Midbrain (tissue), 1 donor: ENCODE results near the gene ZNF320.
"Not testable (repeated sequence)": the region's sequence is repeated elsewhere in the genome, so short reads cannot be mapped to it uniquely, and the experiment has no call there.

Experiments
- DNase-seq: peaks from one replicate; lab custom pipeline; 2025; lab: John Stamatoyannopoulos, UW

The ZNF320 gene

DNA sequence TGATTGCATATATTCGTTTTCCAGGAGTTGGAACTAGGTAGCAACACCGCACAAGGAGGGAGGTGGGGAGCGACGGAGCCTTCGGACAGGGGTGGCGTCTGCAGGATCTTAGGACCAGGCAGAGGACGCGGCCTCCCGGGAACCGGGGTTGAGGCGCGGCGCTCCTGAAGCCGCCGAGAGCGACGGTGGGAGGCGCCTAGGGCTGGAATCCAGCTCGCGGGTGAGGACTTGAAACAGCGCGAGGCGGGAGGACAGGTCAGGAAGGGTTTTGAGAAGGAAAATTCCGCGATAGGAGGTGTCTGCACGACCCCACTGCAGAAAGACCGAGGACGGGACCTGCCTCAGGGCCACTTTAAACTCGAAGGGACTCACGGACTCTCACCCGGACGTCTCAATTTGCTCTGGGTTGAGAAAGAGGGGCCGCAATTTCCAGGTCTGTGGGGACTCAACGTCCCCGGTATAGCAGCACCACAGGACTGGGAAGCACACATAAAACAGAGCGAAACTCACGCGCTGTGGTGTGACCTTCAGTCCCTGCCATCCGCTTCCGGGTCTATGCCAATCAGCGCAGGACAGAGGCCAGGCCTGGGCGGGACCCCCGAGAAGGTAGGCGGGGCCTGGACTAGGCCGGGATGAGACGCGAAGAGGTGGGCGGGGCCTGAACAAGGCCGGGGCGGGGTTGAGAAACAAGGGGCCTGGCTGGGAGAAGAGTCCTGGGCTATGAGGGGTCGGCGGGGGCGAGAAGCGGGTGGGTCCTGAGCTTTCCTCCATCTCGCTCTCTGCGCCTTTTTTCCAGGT is at the start of gene ZNF320:
ZNF320 (minus strand) TSS at position 498 of the 798 bp plus-strand sequence. CDS start 7,380 bp downstream, outside the sequence.
- DNase-seq = peak; percentile 95

DNA sequence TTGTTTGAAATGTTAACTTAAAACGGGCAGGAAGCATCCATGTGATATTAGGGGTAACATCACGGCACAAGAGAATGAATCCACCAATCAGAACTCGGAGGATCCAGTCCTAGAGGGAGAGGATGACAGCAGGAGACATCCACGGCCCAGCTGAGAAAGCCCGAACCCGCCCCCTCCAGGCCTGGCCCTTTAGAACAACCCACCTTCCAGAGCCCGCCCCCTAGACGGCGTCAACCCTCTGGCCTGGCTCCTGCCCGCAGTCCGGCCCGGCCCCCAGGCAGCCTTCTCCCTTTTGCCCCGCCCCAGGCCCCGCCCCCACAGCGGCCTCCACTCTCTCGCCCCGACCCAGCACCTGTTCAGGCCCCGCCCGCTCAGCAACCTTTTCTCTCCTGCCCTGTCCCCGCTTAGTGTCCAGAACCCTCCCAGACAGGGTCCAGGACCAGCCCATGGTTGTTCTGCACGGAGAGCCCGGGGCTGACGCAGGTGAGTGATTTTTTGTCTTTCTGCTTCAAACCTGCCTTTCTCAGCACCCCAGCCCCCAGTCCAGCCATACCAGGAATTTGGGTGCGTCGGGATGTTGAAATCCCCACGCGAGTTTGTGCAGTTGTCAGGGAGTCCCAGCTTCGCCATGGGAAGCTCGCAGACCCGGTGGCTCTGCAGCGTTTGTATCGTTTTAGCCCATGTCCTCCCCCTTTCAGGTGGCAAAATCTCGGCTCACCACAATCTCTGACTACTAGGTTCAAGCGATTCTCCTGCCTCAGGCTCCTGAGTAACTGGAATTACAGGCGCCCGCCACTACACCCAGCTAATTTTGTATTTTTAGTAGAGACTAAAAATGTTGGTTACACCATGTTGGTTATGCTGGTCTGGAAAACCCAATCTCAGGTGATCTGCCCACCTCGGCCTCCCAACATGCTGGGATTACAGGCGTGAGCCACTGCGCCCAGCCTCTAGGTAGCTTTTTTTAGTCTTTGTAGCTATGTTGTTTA is 49.2 kb upstream of the ZNF320 start:
- no peak for DNase-seq

DNA sequence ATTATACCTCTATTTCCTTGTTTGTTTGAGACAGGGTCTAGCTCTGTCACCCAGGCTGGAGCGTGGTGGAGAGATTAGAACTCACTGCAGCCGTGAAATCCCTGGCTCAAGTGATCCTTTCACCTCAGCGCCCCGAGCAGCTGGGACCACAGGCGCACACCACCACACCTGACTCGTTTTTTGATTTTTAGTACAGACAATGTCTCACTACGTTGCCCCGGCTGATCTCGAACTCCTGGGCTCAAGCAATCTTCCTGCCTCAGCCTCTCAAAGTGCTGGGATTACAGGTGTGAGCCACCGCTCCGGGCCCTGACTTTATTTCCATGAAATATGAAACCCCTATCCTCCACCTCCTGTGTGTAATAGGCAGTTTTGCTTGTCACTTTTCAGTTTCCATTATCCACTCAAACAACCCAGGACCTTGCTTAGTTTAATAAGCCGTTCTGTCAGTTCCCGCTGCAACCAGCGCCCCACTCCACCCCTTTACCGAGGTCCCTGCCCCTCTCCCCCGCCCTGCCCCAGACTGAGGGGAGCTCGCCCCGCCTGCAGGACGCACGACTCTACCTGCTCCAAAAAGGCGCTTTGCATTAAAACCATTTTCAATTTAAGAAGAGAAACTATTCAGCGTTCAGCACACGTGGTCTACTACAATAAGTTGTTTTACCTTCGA is 48.4 kb upstream of the ZNF320 start:
- no peak for DNase-seq

DNA sequence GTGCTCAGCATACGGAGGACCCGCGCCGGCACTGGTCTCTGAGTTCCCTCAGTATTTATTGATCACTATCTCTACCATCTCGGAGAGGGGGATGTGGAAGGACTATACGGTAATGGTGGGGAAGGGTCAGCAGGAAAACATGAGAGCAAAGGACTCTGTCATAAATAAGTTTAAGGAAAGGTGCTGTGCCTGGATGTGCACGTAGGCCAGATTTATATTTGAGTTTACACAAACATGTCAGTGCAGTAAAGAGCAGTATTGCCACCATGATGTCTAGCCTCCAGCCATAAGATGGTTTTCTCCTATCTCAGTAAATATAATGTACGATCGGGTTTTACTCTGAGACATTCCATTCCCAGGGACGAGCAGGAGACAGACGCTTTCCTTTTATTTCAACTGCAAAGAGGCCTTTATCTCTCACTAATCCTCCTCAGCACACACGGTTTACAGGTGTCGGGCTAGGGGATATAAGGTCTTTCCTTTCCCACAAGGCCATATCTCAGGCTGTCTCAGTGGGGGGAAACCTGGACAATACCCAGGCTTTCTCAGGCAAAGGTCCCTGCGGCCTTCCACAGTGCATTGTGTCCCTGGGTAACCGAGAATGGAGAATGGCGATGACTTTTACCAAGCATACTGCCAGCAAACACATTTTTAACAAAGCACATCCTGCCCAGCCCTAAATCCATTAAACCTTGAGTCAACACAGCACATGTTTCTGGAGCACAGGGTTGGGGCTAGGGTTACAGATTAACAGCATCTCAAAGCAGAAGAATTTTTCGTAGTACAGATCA is 47.5 kb upstream of the ZNF320 start:
- not testable (repeated sequence) for DNase-seq

DNA sequence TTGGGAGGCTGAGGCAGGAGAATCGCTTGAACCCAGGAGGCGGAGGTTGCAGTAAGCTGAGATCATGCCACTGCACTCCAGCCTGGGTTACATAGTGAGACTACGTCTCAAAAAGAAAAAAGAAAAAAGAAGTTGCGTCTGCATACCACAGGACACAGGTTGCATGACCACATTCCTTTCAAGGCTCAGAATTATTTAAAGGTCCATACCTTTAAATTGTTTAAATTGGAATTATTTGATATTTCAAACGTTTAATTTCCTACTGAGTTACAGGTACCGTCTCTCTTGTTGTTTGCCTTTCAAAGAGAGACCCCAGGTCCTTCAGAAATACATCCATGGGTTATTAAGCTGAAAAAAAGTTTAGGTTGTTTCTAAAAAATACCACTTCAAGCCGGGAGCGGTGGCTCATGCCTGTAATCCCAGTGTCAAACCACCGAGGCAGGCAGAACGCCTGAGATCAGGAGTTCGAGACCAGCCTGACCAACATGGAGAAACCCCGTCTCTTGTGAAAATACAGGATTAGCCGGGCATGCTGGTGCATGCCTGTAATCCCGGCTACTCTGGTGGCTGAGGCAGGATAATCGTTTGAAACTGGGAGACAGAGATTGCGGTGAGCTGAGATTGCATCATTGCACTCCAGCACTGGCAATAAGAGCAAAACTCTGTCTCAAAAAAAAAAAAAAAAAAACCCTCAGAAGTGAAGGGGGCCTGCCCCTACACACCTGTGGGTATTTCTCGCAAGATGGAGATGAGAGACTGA is 46.6 kb upstream of the ZNF320 start:
- no peak for DNase-seq

DNA sequence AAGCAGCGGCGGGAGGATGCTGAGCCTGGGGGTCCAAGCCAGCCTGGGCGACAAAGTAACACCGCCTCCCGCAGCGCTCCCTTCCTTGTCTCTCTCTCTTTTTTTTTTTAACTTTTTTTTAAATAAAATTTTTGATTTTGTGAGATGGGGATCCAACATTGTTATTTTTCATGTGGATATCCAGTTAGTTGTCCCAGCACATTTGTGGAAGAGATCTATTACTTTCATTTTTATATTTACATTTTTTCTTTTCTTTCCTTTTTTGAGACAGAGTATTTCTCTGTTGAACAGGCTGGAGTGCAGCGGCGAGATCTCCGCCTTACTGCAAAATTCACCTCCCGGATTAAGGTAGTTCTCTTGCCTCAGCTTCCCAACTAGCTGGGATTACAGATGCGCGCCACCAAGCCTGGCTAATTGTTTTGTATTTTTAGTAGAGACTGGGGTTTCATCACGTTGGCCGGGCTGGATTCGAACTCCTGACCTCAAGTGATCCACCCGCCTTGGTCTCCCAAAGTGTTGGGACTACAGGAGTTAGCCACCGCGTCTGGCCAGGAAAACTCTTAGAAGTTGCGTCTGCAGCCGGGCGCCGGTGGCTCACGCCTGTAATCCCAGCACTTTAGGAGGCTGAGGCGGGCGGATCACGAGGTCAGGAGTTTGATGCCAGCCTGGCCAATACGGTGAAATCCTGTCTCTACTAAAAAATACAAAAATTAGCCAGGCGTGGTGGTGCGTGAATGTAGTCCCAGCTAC is 45.9 kb upstream of the ZNF320 start:
- no peak for DNase-seq

DNA sequence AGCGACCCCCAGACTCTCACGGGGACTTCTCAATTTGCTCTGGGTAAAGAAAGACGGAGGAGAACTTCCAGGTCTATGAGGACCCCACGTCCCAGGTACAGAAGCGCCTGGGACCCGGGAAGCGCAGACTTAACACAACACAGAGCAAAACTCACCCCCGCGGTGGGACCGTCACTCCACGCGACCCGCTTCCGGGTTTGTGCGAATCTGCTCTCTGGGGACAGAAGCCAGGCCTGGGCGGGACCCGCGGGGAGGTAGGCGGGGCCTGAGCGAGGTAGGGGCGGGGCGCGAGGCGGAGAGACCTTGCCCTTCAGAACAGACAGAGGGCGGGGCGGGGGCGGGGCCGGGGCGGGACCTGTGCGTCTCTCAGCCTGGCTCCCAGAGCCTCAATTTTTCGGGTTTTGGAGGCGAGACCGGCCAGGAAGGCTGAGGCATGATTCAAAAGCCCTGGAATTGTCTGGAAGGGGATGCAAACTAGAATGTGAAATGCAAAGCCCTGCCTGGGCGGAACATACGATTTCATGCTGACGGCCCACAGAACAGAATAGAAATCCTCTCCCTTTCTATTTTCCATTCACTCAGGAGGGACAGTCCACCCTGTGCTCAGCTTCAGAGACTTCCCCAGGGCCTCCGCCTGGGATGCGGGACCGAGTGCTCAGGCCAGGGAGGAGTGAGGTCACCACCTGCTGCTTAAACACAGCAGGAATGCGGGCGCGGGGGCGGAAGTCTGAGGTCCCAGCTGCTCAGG is 45.1 kb upstream of the ZNF320 start:
- peak; percentile 80 for DNase-seq

DNA sequence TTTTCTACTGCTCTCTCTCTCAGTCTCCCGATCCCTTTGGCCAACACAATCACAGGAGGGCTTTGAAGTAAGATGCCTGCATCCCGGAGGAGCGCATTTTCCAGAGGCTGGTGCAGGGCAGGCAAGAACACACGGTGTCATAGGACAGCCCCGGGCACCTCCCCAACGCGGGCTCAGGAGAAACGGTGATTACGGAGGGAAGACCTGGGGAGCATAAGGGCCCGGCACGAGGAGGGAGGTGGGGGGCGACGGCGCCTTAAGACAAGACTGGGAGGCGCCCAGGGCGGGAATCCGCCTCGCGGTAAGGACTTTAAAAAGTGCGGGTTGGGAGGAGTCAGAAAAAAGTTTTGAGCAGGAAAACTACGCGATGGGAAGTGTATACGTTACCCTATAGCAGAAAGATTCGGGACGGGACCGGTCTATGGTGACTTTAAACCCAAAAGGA is 44.5 kb upstream of the ZNF320 start:
- DNase-seq = no peak

DNA sequence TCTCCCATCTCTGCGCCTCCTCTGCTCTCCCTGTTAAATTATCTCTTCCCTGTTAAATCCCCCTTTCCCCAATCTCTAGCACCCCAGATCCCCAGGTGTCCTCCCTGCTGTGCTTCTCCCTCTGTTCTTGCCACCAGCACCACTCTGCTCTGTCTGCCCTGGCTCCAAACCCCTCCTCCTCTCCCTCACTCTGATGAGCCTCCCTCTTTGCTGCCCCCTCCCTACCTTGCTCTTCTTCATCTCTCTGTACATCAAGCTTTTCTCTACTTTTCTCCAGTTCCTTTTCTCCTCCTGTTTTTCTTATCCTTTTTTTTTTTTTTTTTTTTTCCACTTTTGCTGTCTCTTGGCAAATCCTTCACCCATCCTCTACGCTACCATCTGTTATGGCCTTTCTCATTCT is 44.1 kb upstream of the ZNF320 start:
- DNase-seq = not testable (repeated sequence)

DNA sequence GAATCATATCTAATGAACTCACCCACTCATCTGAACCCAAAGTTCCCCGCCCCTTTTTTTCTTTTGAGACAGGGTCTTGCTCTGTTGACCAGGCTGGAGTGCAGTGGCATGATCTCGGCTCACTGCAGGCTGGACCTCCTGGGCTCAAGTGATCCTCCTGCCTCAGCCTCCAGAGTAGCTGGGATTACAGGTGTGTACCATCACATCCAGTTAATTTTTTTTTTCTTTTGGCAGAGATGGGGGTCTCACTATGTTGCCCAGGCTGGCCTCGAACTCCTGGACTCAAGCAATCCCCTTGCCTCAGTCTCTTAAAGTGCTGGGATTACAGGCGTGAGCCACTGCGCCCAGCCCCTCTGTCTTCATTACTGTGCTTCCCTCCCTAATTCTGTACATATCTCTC is 43.5 kb upstream of the ZNF320 start:
- DNase-seq = not testable (repeated sequence)

DNA sequence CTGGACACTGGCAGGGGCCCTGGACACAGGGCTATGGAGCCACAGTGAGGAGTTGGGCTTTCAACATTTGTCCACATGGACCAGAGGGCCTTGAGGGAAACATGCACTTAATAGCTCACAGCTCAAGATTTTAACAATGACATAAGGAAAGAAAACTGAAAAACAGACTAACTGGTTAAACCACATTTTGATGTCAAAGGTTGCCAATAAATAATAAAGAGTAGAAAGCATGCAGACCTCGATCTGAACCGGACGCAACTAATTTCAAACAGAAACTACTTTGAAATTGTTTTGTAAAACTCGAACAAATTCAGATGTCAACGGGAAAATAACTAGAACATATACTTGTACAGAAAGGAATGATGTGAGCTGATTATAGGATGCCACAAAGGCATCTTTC is 41.3 kb upstream of the ZNF320 start:
- no peak for DNase-seq

DNA sequence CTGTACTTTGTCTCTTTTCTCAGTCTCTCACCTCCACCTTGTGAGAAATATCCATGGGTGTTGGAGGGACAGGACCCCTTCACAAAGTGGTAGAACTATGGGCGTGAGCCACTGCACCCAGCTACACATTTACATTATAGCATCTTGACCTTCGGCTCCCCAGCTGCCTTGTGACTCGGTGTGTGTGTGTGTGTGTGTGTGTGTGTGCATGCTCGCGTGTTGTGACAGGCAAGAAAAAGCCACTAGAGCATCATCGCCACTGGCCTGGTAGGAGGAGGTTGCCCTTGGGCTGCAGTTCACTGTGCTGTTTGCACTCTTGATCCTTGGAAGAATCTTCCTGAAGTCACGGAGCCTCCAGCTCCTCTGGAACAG is 39.5 kb upstream of the ZNF320 start:
- no peak for DNase-seq

DNA sequence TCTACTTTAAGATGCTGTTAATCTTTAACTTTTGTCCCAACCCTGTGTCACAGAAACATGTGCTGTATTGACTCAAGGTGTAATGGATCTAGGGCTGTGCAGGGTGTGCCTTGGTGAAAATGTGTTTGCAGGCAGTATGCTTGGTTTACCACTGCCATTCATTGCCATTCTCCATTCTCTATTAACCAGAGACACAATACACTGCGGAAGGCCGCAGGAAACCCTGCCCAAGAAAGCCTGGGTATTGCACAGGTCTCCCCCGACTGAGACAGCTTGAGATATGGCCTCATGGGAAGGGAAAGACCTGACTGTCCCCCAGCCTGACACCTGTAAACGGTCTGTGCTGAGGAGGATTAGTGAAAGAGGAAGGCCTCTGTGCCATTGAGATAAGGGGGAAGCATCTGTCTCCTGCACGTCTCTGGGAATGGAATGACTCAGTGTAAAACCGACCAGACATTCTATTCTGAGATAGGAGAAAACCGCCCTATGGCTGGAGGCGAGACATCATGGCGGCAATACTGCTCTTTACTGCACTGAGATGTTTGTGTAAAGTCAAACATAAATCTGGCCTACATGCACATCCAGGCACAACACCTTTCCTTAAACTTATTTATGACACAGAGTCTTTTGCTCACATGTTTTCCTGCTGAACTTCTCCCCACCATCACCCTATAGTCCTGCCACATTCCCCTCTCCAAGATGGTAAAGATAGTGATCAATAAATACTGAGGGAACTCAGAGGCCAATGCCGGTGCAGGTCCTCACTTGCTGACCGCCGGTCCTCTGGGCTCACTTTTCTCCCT is 38.9 kb upstream of the ZNF320 start:
- no peak for DNase-seq

DNA sequence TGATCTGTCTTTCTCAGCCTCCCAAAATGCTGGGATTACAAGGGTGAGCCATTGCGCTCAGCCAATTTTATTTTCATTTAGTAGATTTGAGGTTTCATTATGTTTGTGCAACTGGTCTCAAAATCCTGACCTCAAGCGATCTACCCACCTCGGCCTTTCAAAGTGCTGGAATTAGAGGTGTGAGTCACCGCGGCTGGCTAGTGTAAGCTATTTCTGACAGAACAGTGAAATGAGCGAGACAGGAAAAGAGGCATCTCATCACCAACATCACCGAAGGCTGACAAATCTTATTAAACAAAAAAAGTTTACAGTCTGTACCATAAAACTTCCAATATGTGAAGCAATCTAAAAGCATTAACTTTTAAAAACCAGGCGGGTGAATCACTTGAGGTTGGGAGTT is 38.0 kb upstream of the ZNF320 start:
- no peak for DNase-seq

DNA sequence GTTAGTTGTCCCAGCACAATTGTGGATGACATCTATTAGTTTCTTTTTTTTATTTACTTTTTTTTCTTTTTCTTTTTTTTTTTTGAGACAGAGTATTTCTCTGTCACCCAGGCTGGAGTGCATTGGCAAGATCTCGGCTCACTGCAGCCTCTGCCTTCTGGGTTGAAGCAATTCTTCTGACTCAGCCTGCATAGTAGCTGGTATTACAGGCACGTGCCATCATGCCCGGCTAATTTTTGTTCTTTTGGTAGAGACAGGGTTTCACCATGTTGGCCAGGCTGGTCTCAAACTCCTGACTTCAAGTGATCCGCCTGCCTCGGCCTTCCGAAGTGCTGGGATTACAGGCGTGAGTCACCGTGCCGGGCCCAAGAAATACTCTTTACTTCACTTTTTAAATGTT is 27.2 kb upstream of the ZNF320 start:
- not testable (repeated sequence) for DNase-seq

DNA sequence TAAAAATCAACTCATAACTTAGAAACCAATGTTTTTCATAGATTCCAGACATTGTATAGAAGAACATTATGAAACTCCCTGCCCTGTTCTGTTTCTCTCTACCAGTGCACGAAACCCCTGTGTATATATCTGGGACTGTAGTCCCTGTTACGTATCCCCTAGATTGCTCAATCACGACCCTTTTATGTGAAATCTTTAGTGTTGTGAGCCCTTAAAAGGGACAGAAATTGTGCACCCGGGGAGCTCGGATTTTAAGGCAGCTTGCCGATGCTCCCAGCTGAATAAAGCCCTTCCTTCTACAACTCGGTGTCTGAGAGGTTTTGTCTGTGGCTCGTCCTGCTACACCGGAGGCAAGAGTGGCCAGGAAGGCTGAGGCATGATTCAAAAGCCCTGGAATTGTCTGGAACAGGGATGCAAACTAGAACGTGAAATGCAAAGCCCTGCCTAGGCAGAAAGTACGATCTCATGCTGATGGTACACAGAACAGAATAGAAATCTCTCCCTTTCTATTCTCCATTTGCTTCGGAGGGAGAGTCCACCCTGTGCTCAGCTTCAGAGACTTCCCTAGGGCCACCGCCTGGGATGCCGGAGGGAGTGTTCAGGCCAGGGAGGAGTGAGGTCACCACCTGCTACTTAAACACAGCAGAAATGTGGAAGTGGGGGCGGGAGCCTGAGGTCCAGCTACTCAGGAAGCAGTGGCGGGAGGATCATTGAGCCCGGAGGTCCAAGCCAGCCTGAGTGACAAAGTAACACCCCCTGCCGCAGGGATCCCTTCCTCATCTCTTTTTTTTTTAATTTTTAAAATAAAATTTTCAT is 26.6 kb upstream of the ZNF320 start:
- DNase-seq = peak; percentile 25
